Subcutaneous abdominal adipose tissue (tissue), 5 donors: ENCODE data around the gene SPTBN1.
A peak's percentile ranks its signal among the peaks of the same experiment; 100 is the strongest.
"Not testable (repeated sequence)": the region's sequence is repeated elsewhere in the genome, so short reads cannot be mapped to it uniquely, and the experiment has no call there.

Experiments
- H3K27ac ChIP-seq: one replicate; pipeline ENCODE4 v1.7.0; 2013; ENCODE audit warnings: low read depth, mild to moderate bottlenecking, inconsistent platforms, low read length, moderate library complexity
- H3K27me3 ChIP-seq, 5 donors: one replicate each; pipeline ENCODE4 v1.7.0; 2013; ENCODE audit warnings: low read length in 5 of 5, inconsistent platforms in 1 of 5; ENCODE audit not compliant: control insufficient read depth in 5 of 5, insufficient read depth in 4 of 5
- H3K36me3 ChIP-seq, 5 donors: one replicate each; pipeline ENCODE4 v1.7.0; 2013; ENCODE audit warnings: low read length in 5 of 5; ENCODE audit not compliant: control insufficient read depth in 5 of 5, insufficient read depth in 5 of 5
- H3K4me1 ChIP-seq, 5 donors: one replicate each; pipeline ENCODE4 v1.7.0; 2013; ENCODE audit warnings: low read length in 5 of 5, mild to moderate bottlenecking in 3 of 5, moderate library complexity in 1 of 5; ENCODE audit not compliant: control insufficient read depth in 5 of 5, insufficient read depth in 5 of 5
- H3K4me3 ChIP-seq, 5 donors: one replicate each; pipeline ENCODE4 v1.7.0; 2013; ENCODE audit warnings: low read length in 5 of 5, low read depth in 1 of 5
- H3K9ac ChIP-seq, 5 donors: one replicate each; pipeline ENCODE4 v1.7.0; 2013; ENCODE audit warnings: low read length in 5 of 5, mild to moderate bottlenecking in 4 of 5, moderate library complexity in 3 of 5
- H3K9me3 ChIP-seq, 5 donors: one replicate each; pipeline ENCODE4 v1.7.0; 2013; ENCODE audit warnings: low read length in 5 of 5; ENCODE audit not compliant: control insufficient read depth in 5 of 5
- donor health status: healthy.
- donor health status: healthy.
- donor health status: healthy.
- donor health status: healthy.
- donor health status: healthy.

SPTBN1 gene

GRCh38 chr2:54477896-54478295 lies 21.8 kb downstream of the SPTBN1 start:
- Histone ChIP-seq H3K9ac (no peak overlapping the region), H3K4me3 (no peak overlapping the region), H3K36me3 (no peaks in the 10 kb centered on the region), H3K4me1 (peaks cover 2 to 67% (median 60%) of the 10 kb centered on the region in 5 donors), H3K9me3 (no peaks in the 10 kb centered on the region), H3K27me3 (no peaks in the 10 kb centered on the region), H3K27ac (peak overlapping the region; percentile 71)

GRCh38 chr2:54478899-54479298 lies 22.8 kb downstream of the SPTBN1 start:
- no peaks in the 10 kb centered on the region for H3K27me3 ChIP-seq
- no peaks in the 10 kb centered on the region for H3K36me3 ChIP-seq
- no peak overlapping the region for H3K4me3 ChIP-seq
- H3K9me3 ChIP-seq, result no peaks in the 10 kb centered on the region
- H3K27ac ChIP-seq, result peak overlapping the region; percentile 79
- H3K4me1 ChIP-seq, result peaks cover 7 to 74% (median 62%) of the 10 kb centered on the region in 5 donors
- no peak overlapping the region for H3K9ac ChIP-seq

GRCh38 chr2:54479424-54479823 lies 23.3 kb downstream of the SPTBN1 start:
- Histone ChIP-seq H3K36me3 (no peaks in the 10 kb centered on the region), H3K9ac (no peak overlapping the region), H3K4me3 (no peak overlapping the region), H3K4me1 (peaks cover 8 to 77% (median 66%) of the 10 kb centered on the region in 5 donors), H3K27me3 (no peaks in the 10 kb centered on the region), H3K9me3 (no peaks in the 10 kb centered on the region), H3K27ac (peak overlapping the region; percentile 79)

- H3K9me3 ChIP-seq, result no peaks in the 10 kb centered on the region
- peak overlapping the region in 1 of 5 donors; percentile 33 for H3K9ac ChIP-seq
- no peaks in the 10 kb centered on the region for H3K36me3 ChIP-seq
- H3K4me1 ChIP-seq, result peaks cover 10 to 80% (median 67%) of the 10 kb centered on the region in 5 donors
- H3K27ac ChIP-seq, result peak overlapping the region; percentile 79
- H3K4me3 ChIP-seq, result no peak overlapping the region
- H3K27me3 ChIP-seq, result no peaks in the 10 kb centered on the region
These were observed 23.9 kb downstream of the SPTBN1 start for GRCh38 chr2:54480025-54480424.

GRCh38 chr2:54481686-54482085 lies 25.6 kb downstream of the SPTBN1 start:
- no peaks in the 10 kb centered on the region for H3K36me3 ChIP-seq
- peaks cover 8 to 69% (median 57%) of the 10 kb centered on the region in 5 donors for H3K4me1 ChIP-seq
- no peak overlapping the region for H3K9ac ChIP-seq
- H3K4me3 ChIP-seq, result no peak overlapping the region
- no peaks in the 10 kb centered on the region for H3K27me3 ChIP-seq
- H3K27ac ChIP-seq, result peak overlapping the region; percentile 79
- H3K9me3 ChIP-seq, result no peaks in the 10 kb centered on the region

- H3K4me1 ChIP-seq, result peaks cover 8 to 61% (median 57%) of the 10 kb centered on the region in 5 donors
- no peaks in the 10 kb centered on the region for H3K27me3 ChIP-seq
- H3K9me3 ChIP-seq, result no peaks in the 10 kb centered on the region
- no peaks in the 10 kb centered on the region for H3K36me3 ChIP-seq
- peak overlapping the region in 3 of 5 donors; percentile 1 to 48 (median 26) for H3K9ac ChIP-seq
- peak overlapping the region; percentile 79 for H3K27ac ChIP-seq
- H3K4me3 ChIP-seq, result peak overlapping the region in 2 of 5 donors; percentile 2 to 12
These were observed 26.6 kb downstream of the SPTBN1 start for GRCh38 chr2:54482715-54483114.

GRCh38 chr2:54483426-54483825 lies 27.3 kb downstream of the SPTBN1 start:
- peaks cover 8 to 56% (median 53%) of the 10 kb centered on the region in 5 donors for H3K4me1 ChIP-seq
- no peaks in the 10 kb centered on the region for H3K27me3 ChIP-seq
- H3K27ac ChIP-seq, result peak overlapping the region; percentile 79
- H3K9ac ChIP-seq, result peak overlapping the region in 2 of 5 donors; percentile 26 to 48
- H3K4me3 ChIP-seq, result peak overlapping the region in 2 of 5 donors; percentile 2 to 39
- H3K36me3 ChIP-seq, result no peaks in the 10 kb centered on the region
- no peaks in the 10 kb centered on the region for H3K9me3 ChIP-seq

GRCh38 chr2:54485756-54486155 lies 29.6 kb downstream of the SPTBN1 start:
- H3K27me3 ChIP-seq, H3K27ac ChIP-seq, H3K36me3 ChIP-seq, H3K4me3 ChIP-seq, H3K9me3 ChIP-seq, H3K9ac ChIP-seq: not testable (repeated sequence)
- peaks cover 8 to 48% (median 42%) of the 10 kb centered on the region in 5 donors for H3K4me1 ChIP-seq

GRCh38 chr2:54486766-54487165 lies 30.6 kb downstream of the SPTBN1 start:
- H3K36me3 ChIP-seq, result no peaks in the 10 kb centered on the region
- H3K27ac ChIP-seq, result peak overlapping the region; percentile 35

GRCh38 chr2:54490863-54491262 lies 34.7 kb downstream of the SPTBN1 start:
- no peaks in the 10 kb centered on the region for H3K9me3 ChIP-seq
- H3K4me3 ChIP-seq, result no peak overlapping the region
- H3K27ac ChIP-seq, result peak overlapping the region; percentile 60
- H3K4me1 ChIP-seq, result peaks cover 0 to 25% (median 15%) of the 10 kb centered on the region in 5 donors
- H3K9ac ChIP-seq, result no peak overlapping the region
- H3K27me3 ChIP-seq, result no peaks in the 10 kb centered on the region
- peaks cover 0 to 11% (median 7%) of the 10 kb centered on the region in 5 donors for H3K36me3 ChIP-seq

More at GRCh38 chr2:54486766-54487165, 30.6 kb downstream of the SPTBN1 start:
- H3K9me3 ChIP-seq, result no peaks in the 10 kb centered on the region
- no peak overlapping the region for H3K9ac ChIP-seq
- H3K4me1 ChIP-seq, result peaks cover 8 to 43% (median 38%) of the 10 kb centered on the region in 5 donors
- no peak overlapping the region for H3K4me3 ChIP-seq
- no peaks in the 10 kb centered on the region for H3K27me3 ChIP-seq
